SK-N-SH (cell line): ENCODE measurements around the gene TGM6. TPM values are rescaled to one million over a fixed set of nuclear protein-coding genes. Genes with fewer than 3 reads are reported as not detected.

Experiments
- CTCF ChIA-PET: fragments of 300-600, 350-600 bp; formaldehyde crosslinking; extraction: SDS; loops from one replicate; lab custom pipeline; 2021; lab: Yijun Ruan, JAX
- POLR2A ChIA-PET: fragments of 350-600 bp; sonication (Branson Sonifier 250); formaldehyde crosslinking; extraction: SDS; loops from one replicate; lab custom pipeline; 2020; ENCODE audit warnings: antibody characterized with exemption, inconsistent platforms; lab: Yijun Ruan, JAX
- DNase-seq: peaks from one replicate; pipeline ENCODE4 v3.0.0; 2012
- H2AFZ ChIP-seq: fragments of 200-600 bp; sonication (generic); 2 replicates; pipeline ENCODE4 v1.8.1; 2016; ENCODE audit warnings: antibody characterized with exemption, mild to moderate bottlenecking, low read depth
- H3F3A ChIP-seq: fragments of 200-600 bp; sonication (generic); replicated peaks from 2 replicates; pipeline ENCODE3; 2016; ENCODE audit warnings: antibody characterized with exemption, mild to moderate bottlenecking; ENCODE audit not compliant: insufficient read depth
- H3K27ac ChIP-seq, 2 experiments: fragments of 200-500 bp in 1 of 2; fragments of 200-600 bp in 1 of 2; sonication (Bioruptor generic) in 1 of 2; sonication (generic), shearing (Covaris generic) in 1 of 2; 2 replicates each; pipeline versions ENCODE4 v1.5.1 to v1.6.1; 2014 to 2016; ENCODE audit warnings: low read depth in 2 of 2, inconsistent platforms in 1 of 2, low read length in 1 of 2, mild to moderate bottlenecking in 1 of 2, mixed read lengths in 1 of 2
- H3K27me3 ChIP-seq: fragments of 200-600 bp; sonication (generic), shearing (Covaris generic); 2 replicates; pipeline ENCODE4 v1.6.1; 2016; ENCODE audit warnings: mixed run types; ENCODE audit not compliant: insufficient read depth
- H3K36me3 ChIP-seq, 2 experiments: fragments of 200-500 bp in 1 of 2; fragments of 200-600 bp in 1 of 2; sonication (Bioruptor generic) in 1 of 2; sonication (generic) in 1 of 2; replicated peaks in 1 of 2; 2 replicates each; pipeline versions ENCODE3 to v1.5.1; 2014 to 2016; ENCODE audit warnings: low read length in 1 of 2, mild to moderate bottlenecking in 1 of 2; ENCODE audit not compliant: insufficient read depth in 2 of 2, control insufficient read depth in 1 of 2
- H3K4me1 ChIP-seq, 2 experiments: fragments of 200-500 bp in 1 of 2; fragments of 200-600 bp in 1 of 2; sonication (Bioruptor generic) in 1 of 2; sonication (generic), shearing (Covaris generic) in 1 of 2; 2 replicates each; pipeline versions ENCODE4 v1.5.1 to v1.6.1; 2014 to 2016; ENCODE audit warnings: low read depth in 1 of 2, low read length in 1 of 2, mixed run types in 1 of 2; ENCODE audit not compliant: insufficient read depth in 2 of 2, control insufficient read depth in 1 of 2
- H3K4me2 ChIP-seq: fragments of 200-600 bp; sonication (generic), shearing (Covaris generic); 2 replicates; pipeline ENCODE4 v1.6.1; 2017; ENCODE audit warnings: mixed run types
- H3K4me3 ChIP-seq, 2 experiments: fragments of 200-500 bp in 1 of 2; fragments of 200-600 bp in 1 of 2; sonication (Bioruptor generic) in 1 of 2; sonication (generic), shearing (Covaris generic) in 1 of 2; 2 replicates each; pipeline versions ENCODE4 v1.5.1 to v1.8.1; 2014 to 2016; ENCODE audit warnings: low read depth in 2 of 2, inconsistent platforms in 1 of 2, low read length in 1 of 2, mild to moderate bottlenecking in 1 of 2, mixed read lengths in 1 of 2, moderate library complexity in 1 of 2
- H3K79me2 ChIP-seq: fragments of 200-600 bp; sonication (generic); 2 replicates; pipeline ENCODE4 v1.8.1; 2017; ENCODE audit warnings: mild to moderate bottlenecking; ENCODE audit not compliant: insufficient read depth
- H3K9ac ChIP-seq: fragments of 200-600 bp; sonication (generic); 2 replicates; pipeline ENCODE4 v1.6.1; 2017; ENCODE audit warnings: mixed run types
- H3K9me2 ChIP-seq: fragments of 200-600 bp; sonication (generic); 2 replicates; pipeline ENCODE4 v1.6.1; 2017; ENCODE audit warnings: mixed run types
- H3K9me3 ChIP-seq: fragments of 200-600 bp; sonication (generic); 2 replicates; pipeline ENCODE4 v1.6.1; 2017; ENCODE audit warnings: mixed run types, mild to moderate bottlenecking, moderate library complexity
- H4K20me1 ChIP-seq: fragments of 200-600 bp; sonication (generic); 2 replicates; pipeline ENCODE4 v1.6.1; 2017; ENCODE audit warnings: mild to moderate bottlenecking, mixed run types; ENCODE audit not compliant: insufficient read depth
- CHD2 ChIP-seq: fragments of 150-350 bp; IDR thresholded peaks from 2 replicates; pipeline ENCODE4 v1.6.1; 2018; ENCODE audit warnings: low read length; ENCODE audit not compliant: partially characterized antibody
- EP300 ChIP-seq, 2 experiments: IDR thresholded peaks; 2 replicates each; pipeline versions ENCODE4 v1.4.0 to v1.6.1; 2012; ENCODE audit warnings: borderline replicate concordance in 1 of 2, low read depth in 1 of 2, low read length in 1 of 2
- FOSL2 ChIP-seq: IDR thresholded peaks from 2 replicates; pipeline ENCODE4 v1.4.0; 2012; ENCODE audit warnings: low read depth, mild to moderate bottlenecking, moderate library complexity, borderline replicate concordance
- FOXM1 ChIP-seq: IDR thresholded peaks from 2 replicates; pipeline ENCODE4 v1.4.0; 2012; ENCODE audit warnings: low read depth, mild to moderate bottlenecking
- GATA2 ChIP-seq: sonication (generic); formaldehyde crosslinking; IDR thresholded peaks from 2 replicates; pipeline ENCODE4 v1.5.0; 2020; ENCODE audit warnings: mild to moderate bottlenecking, missing genetic modification reagents
- NFIC ChIP-seq: IDR thresholded peaks from 2 replicates; pipeline ENCODE4 v1.4.0; 2012; ENCODE audit warnings: borderline replicate concordance
- POLR2AphosphoS5 ChIP-seq: IDR thresholded peaks from 2 replicates; pipeline ENCODE4 v1.6.1; 2012; ENCODE audit warnings: low read depth, low read length
- RFX5 ChIP-seq: IDR thresholded peaks from 2 replicates; pipeline ENCODE4 v1.6.1; 2012; ENCODE audit warnings: mild to moderate bottlenecking, improper control_type of control experiment, low read length
- RXRA ChIP-seq: IDR thresholded peaks from 2 replicates; pipeline ENCODE4 v1.4.0; 2012; ENCODE audit warnings: low read depth, mild to moderate bottlenecking, borderline replicate concordance
- TAF1 ChIP-seq: IDR thresholded peaks from 2 replicates; pipeline ENCODE4 v1.6.1; 2012; ENCODE audit warnings: low read depth, mild to moderate bottlenecking, low read length, moderate library complexity, borderline replicate concordance
- TCF12 ChIP-seq: IDR thresholded peaks from 2 replicates; pipeline ENCODE4 v1.4.0; 2012
- TEAD4 ChIP-seq: IDR thresholded peaks from 2 replicates; pipeline ENCODE4 v1.4.0; 2012; ENCODE audit warnings: mild to moderate bottlenecking, borderline replicate concordance; ENCODE audit not compliant: insufficient read depth
- USF1 ChIP-seq: IDR thresholded peaks from 2 replicates; pipeline ENCODE4 v1.4.0; 2012; ENCODE audit warnings: low read depth, borderline replicate concordance
- YY1 ChIP-seq: IDR thresholded peaks from 2 replicates; pipeline ENCODE4 v1.4.0; 2012; ENCODE audit warnings: low read depth, mild to moderate bottlenecking
- WGBS: methylation state at CpG from one replicate; pipeline ENCODE4 v1.1.6; 2017; ENCODE audit warnings: low lambda C conversion rate; 5-methylcytosine and 5-hydroxymethylcytosine counted together
- polyA plus RNA-seq, 3 experiments: library from polyadenylated mRNA; depleted of rRNA; stranded (reverse); fragments of >200 nt; gene quantifications; 2 replicates each; pipeline ENCODE4 v1.2.3, GENCODE V29; 2012
- TF ChIP-seq, protein P1 (sequence below): IDR thresholded peaks from 2 replicates; pipeline ENCODE4; 2012

Gene TGM6
- polyA plus RNA-seq, 1 of the 3 experiments (the other 2 are of a cell fraction), result not detected

DNA sequence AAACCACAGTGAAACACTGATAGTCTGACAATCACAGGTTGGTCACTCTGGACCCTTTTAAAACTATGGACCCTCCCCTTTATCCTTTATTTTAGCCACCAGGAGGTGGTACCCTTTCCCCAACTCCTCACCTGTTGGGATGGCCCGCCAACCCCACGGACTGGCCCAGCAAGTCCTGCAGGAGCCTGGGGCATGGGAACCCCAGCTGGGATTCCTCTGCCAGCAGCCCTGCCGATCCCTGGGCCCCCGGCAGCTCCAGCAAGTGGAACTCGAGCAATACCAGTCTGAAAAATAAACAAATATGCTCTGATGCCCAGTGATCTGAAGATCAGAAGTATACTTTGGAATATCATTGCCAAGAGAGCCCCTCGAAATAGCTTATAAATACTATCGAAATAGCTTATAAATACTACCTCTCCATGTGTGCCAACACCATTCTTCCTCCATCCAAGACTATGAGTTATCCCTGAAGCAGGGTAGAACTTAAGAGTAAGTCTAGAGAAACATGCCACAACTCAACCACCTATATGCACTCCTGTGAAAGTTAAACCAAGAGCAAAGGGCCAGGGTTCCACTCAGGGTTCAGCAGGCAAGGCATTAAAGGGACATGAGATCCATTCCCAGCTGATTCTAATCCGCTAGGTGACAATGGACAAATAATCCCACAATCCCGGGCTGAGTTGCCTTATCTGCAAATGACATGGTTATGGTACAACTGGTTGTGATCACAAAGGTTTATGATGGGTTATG, 83.1 kb downstream of the TGM6 start:
- DNase-seq, result no peak
- 91% methylated on average over 9 of the region's 9 CpGs for WGBS
- peaks cover 92 to 95% of the 10 kb centered on the region in 2 experiments for H3K36me3 ChIP-seq
- no peak for TF ChIP-seq RXRA
- TF ChIP-seq, protein P1, sequence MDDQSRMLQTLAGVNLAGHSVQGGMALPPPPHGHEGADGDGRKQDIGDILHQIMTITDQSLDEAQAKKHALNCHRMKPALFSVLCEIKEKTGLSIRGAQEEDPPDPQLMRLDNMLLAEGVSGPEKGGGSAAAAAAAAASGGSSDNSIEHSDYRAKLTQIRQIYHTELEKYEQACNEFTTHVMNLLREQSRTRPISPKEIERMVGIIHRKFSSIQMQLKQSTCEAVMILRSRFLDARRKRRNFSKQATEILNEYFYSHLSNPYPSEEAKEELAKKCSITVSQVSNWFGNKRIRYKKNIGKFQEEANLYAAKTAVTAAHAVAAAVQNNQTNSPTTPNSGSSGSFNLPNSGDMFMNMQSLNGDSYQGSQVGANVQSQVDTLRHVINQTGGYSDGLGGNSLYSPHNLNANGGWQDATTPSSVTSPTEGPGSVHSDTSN, result no peak
- no peak for TF ChIP-seq RFX5
- no peak for TF ChIP-seq NFIC
- TF ChIP-seq, all 33 proteins: peak for 0
- Histone ChIP-seq H3K4me2 (no peak overlapping the region), H3K9me3 (no peaks in the 10 kb centered on the region), H3K9ac (no peak overlapping the region), H3K9me2 (no peaks in the 10 kb centered on the region), H3K4me3 (no peak overlapping the region), H3K79me2 (peaks cover 48% of the 10 kb centered on the region), H4K20me1 (peaks cover 52% of the 10 kb centered on the region), H3K4me1 (peaks cover 10 to 14% of the 10 kb centered on the region in 2 experiments), H3K27ac (no peak overlapping the region), H3K27me3 (no peaks in the 10 kb centered on the region), H3F3A (peaks cover 54% of the 10 kb centered on the region), H2AFZ (no peak overlapping the region)
- ChIA-PET POLR2A (no interaction called here), CTCF (interaction anchor here (1.1 to 1.2 kb wide), 2 partner anchors 14 to 256 kb away, joined by 4 read pairs; no protein-coding TSS in a partner anchor)

- H3K27ac ChIP-seq, result no peak overlapping the region
- peaks cover 15 to 16% of the 10 kb centered on the region in 2 experiments for H3K4me1 ChIP-seq
- no peak overlapping the region for H3K4me3 ChIP-seq
- H3K36me3 ChIP-seq, result peaks cover 82 to 83% of the 10 kb centered on the region in 2 experiments
- no peak for TF ChIP-seq TAF1
- no peak for TF ChIP-seq EP300 (IDR thresholded peaks at IDR 0.05; ENCODE audit: borderline replicate concordance in 1 of 2, low read depth in 1 of 2, low read length in 1 of 2)
- no peak for TF ChIP-seq FOXM1
- TF ChIP-seq GATA2 (CRISPR knock-in tag), result no peak
- no peak for TF ChIP-seq YY1
- no peak for TF ChIP-seq CHD2
- TF ChIP-seq USF1, result no peak
- TF ChIP-seq TCF12, result no peak
- no peak for TF ChIP-seq TEAD4
- TF ChIP-seq POLR2AphosphoS5, result no peak
- no peak for TF ChIP-seq FOSL2
- TF ChIP-seq, protein P1, result no peak
- no peak overlapping the region for H3K9ac ChIP-seq
- POLR2A ChIA-PET, result no interaction called here
- DNase-seq, result no peak
- CTCF ChIA-PET, result interaction anchor here (0.7 to 1.4 kb wide), 2 partner anchors 57 to 387 kb away, joined by 3 to 4 read pairs; no protein-coding TSS in a partner anchor
- H3K27me3 ChIP-seq, result no peaks in the 10 kb centered on the region
- H3K9me3 ChIP-seq, result no peaks in the 10 kb centered on the region
- no peak overlapping the region for H3K4me2 ChIP-seq
- no peak overlapping the region for H2AFZ ChIP-seq
- H3F3A ChIP-seq, result peaks cover 44% of the 10 kb centered on the region
- peaks cover 62% of the 10 kb centered on the region for H4K20me1 ChIP-seq
- 97% methylated on average over 6 of the region's 6 CpGs for WGBS
- peaks cover 61% of the 10 kb centered on the region for H3K79me2 ChIP-seq
- no peaks in the 10 kb centered on the region for H3K9me2 ChIP-seq
Measured at GRCh38 chr20:2465100-2465499, 84.4 kb downstream of the TGM6 start.
